Type B pancreatic cell (in vitro differentiated cells): ENCODE measurements around the gene IGFBP5. TPM values are rescaled to one million over a fixed set of nuclear protein-coding genes. Genes with fewer than 3 reads are reported as not detected.
A peak's percentile ranks its signal among the peaks of the same experiment; 100 is the strongest.

Experiments
- DNase-seq: peaks from one replicate; pipeline ENCODE4 v3.0.0; 2021; ENCODE audit warnings: mixed read lengths; ENCODE audit not compliant: unreplicated experiment; ENCODE audit errors: extremely low spot score
- H3K27ac Mint-ChIP-seq: 2 replicates; pipeline ENCODE4 v1.8.0; 2021; ENCODE audit warnings: mild to moderate bottlenecking, mixed read lengths
- H3K27me3 Mint-ChIP-seq: 2 replicates; pipeline ENCODE4 v1.8.0; 2021; ENCODE audit warnings: mixed read lengths
- H3K36me3 Mint-ChIP-seq: 2 replicates; pipeline ENCODE4 v1.8.0; 2021; ENCODE audit warnings: mixed read lengths
- H3K4me1 Mint-ChIP-seq: one replicate; pipeline ENCODE4 v1.8.0; 2021; ENCODE audit warnings: mixed read lengths; ENCODE audit not compliant: unreplicated experiment
- H3K4me3 Mint-ChIP-seq: 2 replicates; pipeline ENCODE4 v1.8.0; 2021; ENCODE audit warnings: mild to moderate bottlenecking, mixed read lengths
- H3K9me3 Mint-ChIP-seq: 2 replicates; pipeline ENCODE4 v1.8.0; 2021; ENCODE audit warnings: mixed read lengths
- CTCF ChIP-seq: fragments of 200-600 bp; sonication (generic); conservative IDR thresholded peaks from 2 replicates; pipeline ENCODE4 v1.5.0; 2021; ENCODE audit warnings: antibody characterized with exemption, mild to moderate bottlenecking
- total RNA-seq: library from RNA; stranded (reverse); gene quantifications from 2 replicates; pipeline ENCODE4 v1.2.1, GENCODE V29; 2021; ENCODE audit warnings: low replicate concordance

The IGFBP5 gene
- total RNA-seq, 1 donor from 2014 or later = 245 TPM

GRCh38 chr2:216660496-216660895 is 34.9 kb downstream of the IGFBP5 start:
- peaks cover 32% of the 10 kb centered on the region for H3K4me1 Mint-ChIP-seq
- peaks cover 14% of the 10 kb centered on the region for H3K36me3 Mint-ChIP-seq
- H3K9me3 Mint-ChIP-seq = no peaks in the 10 kb centered on the region
- no peaks in the 10 kb centered on the region for H3K27me3 Mint-ChIP-seq
- no peak overlapping the region for H3K4me3 Mint-ChIP-seq
- no peak for DNase-seq
- peak overlapping the region; percentile 83 for H3K27ac Mint-ChIP-seq
- TF ChIP-seq CTCF = no peak

DNA sequence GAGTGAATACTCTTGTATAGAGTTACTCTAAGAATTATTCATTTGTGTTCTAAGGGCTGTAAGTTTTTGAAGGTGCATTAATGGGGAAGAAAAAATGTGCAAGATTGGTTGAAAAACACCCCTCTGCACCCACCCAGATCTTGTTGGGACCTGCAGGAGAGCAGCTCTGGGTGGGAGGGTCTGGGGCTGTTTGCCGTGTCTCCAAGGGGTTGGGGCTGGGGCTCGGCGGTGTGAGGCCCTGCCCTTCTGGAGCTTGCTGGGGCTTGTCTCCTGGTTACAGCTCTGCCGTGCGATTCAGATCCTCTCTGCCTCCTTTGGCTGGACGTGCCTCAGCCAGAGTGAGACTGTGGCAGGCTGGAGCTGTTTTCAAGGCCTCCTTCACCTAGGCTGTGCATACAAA is 36.1 kb downstream of the IGFBP5 start:
- peaks cover 35% of the 10 kb centered on the region for H3K4me1 Mint-ChIP-seq
- no peaks in the 10 kb centered on the region for H3K9me3 Mint-ChIP-seq
- peaks cover 14% of the 10 kb centered on the region for H3K36me3 Mint-ChIP-seq
- no peaks in the 10 kb centered on the region for H3K27me3 Mint-ChIP-seq
- H3K4me3 Mint-ChIP-seq = peak overlapping the region; percentile 3
- no peak for DNase-seq
- no peak for TF ChIP-seq CTCF
- H3K27ac Mint-ChIP-seq = peak overlapping the region; percentile 83

DNA sequence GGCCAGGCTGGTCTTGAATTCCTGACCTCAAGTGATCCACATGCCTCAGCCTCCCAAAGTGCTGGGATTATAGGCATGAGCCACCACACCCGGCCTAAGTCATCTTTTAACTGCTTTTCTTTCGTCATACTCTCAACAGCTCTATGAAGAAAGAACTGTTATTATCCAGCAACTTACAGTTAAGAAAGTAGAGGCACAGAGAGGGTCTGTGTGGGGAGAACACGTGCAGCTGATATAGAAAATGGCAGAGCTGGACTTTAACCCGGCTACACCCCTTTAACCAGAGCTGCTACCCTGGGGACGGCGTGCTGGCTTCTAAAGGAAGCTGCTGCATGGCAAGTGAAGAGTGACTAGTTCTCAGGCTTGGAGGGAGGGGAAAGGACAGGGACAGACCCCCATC is 36.6 kb downstream of the IGFBP5 start:
- no peak for DNase-seq
- H3K27ac Mint-ChIP-seq = peak overlapping the region; percentile 83
- H3K27me3 Mint-ChIP-seq = no peaks in the 10 kb centered on the region
- H3K4me3 Mint-ChIP-seq = peak overlapping the region; percentile 3
- H3K4me1 Mint-ChIP-seq = peaks cover 38% of the 10 kb centered on the region
- H3K36me3 Mint-ChIP-seq = peaks cover 14% of the 10 kb centered on the region
- H3K9me3 Mint-ChIP-seq = no peaks in the 10 kb centered on the region
- no peak for TF ChIP-seq CTCF

DNA sequence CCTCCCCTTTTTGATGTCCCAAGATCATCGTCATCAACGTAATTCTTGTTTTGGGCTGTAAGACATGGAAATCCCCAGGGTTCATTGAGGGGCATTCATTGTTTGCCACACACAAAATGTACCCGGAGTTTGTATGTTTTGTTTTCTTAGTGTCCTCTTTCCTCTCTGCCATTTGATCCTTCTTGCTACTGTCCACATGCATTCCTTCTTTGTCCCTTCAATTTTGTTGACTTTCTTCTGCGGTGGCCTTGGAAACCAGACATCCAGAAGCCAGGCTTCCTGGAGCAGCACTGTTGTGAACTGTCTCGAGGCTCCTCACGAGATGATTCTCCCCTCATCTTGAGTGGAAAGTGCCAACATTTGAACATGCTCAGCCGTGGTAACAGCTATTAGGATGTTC is 37.4 kb downstream of the IGFBP5 start:
- Mint-ChIP-seq H3K9me3 (no peaks in the 10 kb centered on the region), H3K36me3 (peaks cover 14% of the 10 kb centered on the region), H3K27ac (no peak overlapping the region), H3K27me3 (no peaks in the 10 kb centered on the region), H3K4me1 (peaks cover 39% of the 10 kb centered on the region), H3K4me3 (peak overlapping the region; percentile 35)
- no peak for DNase-seq
- no peak for TF ChIP-seq CTCF

GRCh38 chr2:216657086-216657855 is 38.1 kb downstream of the IGFBP5 start:
- TF ChIP-seq CTCF = no peak
- no peak overlapping the region for H3K4me3 Mint-ChIP-seq
- DNase-seq = no peak
- H3K27ac Mint-ChIP-seq = peak overlapping the region; percentile 53
- H3K9me3 Mint-ChIP-seq = no peaks in the 10 kb centered on the region
- no peaks in the 10 kb centered on the region for H3K27me3 Mint-ChIP-seq
- peaks cover 47% of the 10 kb centered on the region for H3K4me1 Mint-ChIP-seq
- peaks cover 11% of the 10 kb centered on the region for H3K36me3 Mint-ChIP-seq
